Motor neuron (in vitro differentiated cells): ENCODE data around the gene TTF2. TPM values are rescaled to one million over a fixed set of nuclear protein-coding genes. Genes with fewer than 3 reads are reported as not detected.
A peak's percentile ranks its signal among the peaks of the same experiment; 100 is the strongest.
"Not testable (repeated sequence)": the region's sequence is repeated elsewhere in the genome, so short reads cannot be mapped to it uniquely, and the experiment has no call there.

Source experiments
- ATAC-seq, 8 experiments: fragments of 200-7000 bp; cut with Tn5 transposase; replicated peaks in 6 of 8; 2 replicates each; pipeline ENCODE4 v1.8.0; 2021; ENCODE audit warnings: mild to moderate bottlenecking in 8 of 8, moderate library complexity in 8 of 8
- H3K27ac ChIP-seq, 2 donors: fragments of 250-450 bp; sonication (Bioruptor Pico); 2 replicates each; pipeline ENCODE4 v1.9.0; 2021; ENCODE audit warnings: antibody characterized with exemption in 2 of 2, mild to moderate bottlenecking in 2 of 2, moderate library complexity in 1 of 2
- H3K4me1 ChIP-seq, 2 donors: fragments of 250-450 bp; sonication (Bioruptor Pico); replicated peaks in 1 of 2; 2 replicates each; pipeline ENCODE4 v1.6.1; 2021; ENCODE audit warnings: antibody characterized with exemption in 2 of 2, mild to moderate bottlenecking in 2 of 2, moderate library complexity in 1 of 2
- H3K4me3 ChIP-seq, 5 donors: fragments of 250-450 bp; sonication (Bioruptor Pico); 2 replicates each; pipeline ENCODE4 v1.9.0; 2021; ENCODE audit warnings: antibody characterized with exemption in 5 of 5, mild to moderate bottlenecking in 5 of 5, moderate library complexity in 4 of 5
- WGBS, 10 experiments: fragments of 450-650 bp; shearing (Covaris generic); methylation state at CpG; one replicate each; pipeline ENCODE4 v1.0.0; 2022; 5-methylcytosine and 5-hydroxymethylcytosine counted together
- in situ Hi-C, 9 experiments: fragments of 400-800 bp; cut with MboI; loops; one replicate each; pipeline ENCODE4 v1.15.0; 2021; ENCODE audit warnings: low sequenced_read_pairs in 9 of 9, low pct_unique_long_range_greater_than_20kb in 2 of 9; ENCODE audit not compliant: unreplicated experiment in 9 of 9
- total RNA-seq, 8 experiments: library from RNA; unstranded; fragments of 300-600 nt; gene quantifications; 2 replicates each; pipeline versions ENCODE4 v1.2.3 to v1.2.4, GENCODE V29; 2022

TTF2 gene
- total RNA-seq, 8 experiments from 2014 or later: 5.4 to 48.7 (median 10.6) TPM

DNA sequence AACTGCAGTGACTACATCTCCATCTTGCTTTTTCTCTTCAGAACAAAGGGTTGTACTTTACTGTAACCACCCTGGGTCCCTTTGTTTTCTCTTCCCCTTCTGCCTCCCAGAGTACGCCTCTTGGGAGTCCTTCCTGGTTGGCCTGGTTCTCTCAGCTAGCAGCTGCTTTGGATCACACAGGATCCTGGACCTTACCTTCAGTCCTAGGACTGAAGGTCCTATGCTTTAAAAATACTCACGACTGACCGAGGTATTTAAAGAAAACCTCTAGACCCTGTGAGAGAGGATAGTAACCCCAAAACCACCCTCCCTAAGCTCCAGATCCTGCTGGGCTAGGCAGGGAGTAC, 56.6 kb downstream of the TTF2 start:
- peaks cover 26 to 33% of the 10 kb centered on the region in 2 donors for H3K4me1 ChIP-seq
- in situ Hi-C loops: no loop called here
- no peak for ATAC-seq
- no peak overlapping the region for H3K27ac ChIP-seq
- 80 to 100% (median 92%) methylated on average over 1 to 3 of the region's 3 CpGs; no CpG with 5 or more reads in 4 of the 10 experiments for WGBS, 10 experiments
- H3K4me3 ChIP-seq: no peak overlapping the region

DNA sequence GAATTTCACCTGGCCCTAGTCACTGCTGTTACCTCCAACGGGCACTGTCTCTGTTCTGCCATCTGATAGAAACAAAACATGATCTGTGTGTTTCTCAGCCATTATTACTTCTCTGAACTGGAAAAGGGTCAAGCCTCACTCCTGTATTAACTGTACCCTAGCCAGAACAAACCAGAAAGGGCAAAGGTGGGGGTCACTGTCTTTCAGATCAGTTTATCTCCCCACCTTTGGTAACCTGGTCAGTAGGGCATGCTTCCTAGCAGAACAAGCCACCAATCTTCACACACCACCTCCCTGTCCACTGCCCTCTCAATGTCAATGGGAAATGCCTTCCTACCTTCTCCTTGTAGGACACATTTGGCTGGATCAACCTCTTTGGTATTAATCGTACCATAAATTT, 57.6 kb downstream of the TTF2 start:
- peaks cover 21 to 29% of the 10 kb centered on the region in 2 donors for H3K4me1 ChIP-seq
- 70 to 100% (median 100%) methylated on average over 1 to 2 of the region's 2 CpGs; no CpG with 5 or more reads in 2 of the 10 experiments for WGBS, 10 experiments
- in situ Hi-C loops: no loop called here
- H3K4me3 ChIP-seq: no peak overlapping the region
- ATAC-seq: no peak
- H3K27ac ChIP-seq: no peak overlapping the region

DNA sequence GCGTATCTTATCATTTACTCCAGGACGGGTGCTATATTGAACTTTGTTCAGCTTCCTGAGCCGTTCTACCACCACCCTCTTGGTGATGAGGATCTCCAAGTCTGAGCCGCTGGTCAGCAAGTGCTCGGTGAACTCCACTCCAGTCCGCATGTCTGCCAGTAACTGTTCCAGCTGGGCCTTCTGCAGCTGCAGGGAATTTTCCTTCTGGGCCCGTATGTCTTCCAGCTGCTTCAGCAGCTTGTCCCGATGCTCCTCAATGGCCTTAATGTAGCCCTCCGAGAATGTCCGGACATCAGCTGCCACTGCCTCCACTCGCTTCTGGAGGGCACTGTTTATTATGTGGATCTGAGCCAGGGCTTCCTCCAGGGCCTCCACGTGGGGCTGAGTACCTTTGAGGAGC, 58.0 kb downstream of the TTF2 start:
- Histone ChIP-seq H3K4me3 (no peak overlapping the region), H3K4me1 (peaks cover 17 to 25% of the 10 kb centered on the region in 2 donors), H3K27ac (no peak overlapping the region)
- 53 to 100% (median 95%) methylated on average over 2 to 12 of the region's 12 CpGs; no CpG with 5 or more reads in 3 of the 10 experiments for WGBS, 10 experiments
- in situ Hi-C loops: no loop called here
- ATAC-seq: no peak

DNA sequence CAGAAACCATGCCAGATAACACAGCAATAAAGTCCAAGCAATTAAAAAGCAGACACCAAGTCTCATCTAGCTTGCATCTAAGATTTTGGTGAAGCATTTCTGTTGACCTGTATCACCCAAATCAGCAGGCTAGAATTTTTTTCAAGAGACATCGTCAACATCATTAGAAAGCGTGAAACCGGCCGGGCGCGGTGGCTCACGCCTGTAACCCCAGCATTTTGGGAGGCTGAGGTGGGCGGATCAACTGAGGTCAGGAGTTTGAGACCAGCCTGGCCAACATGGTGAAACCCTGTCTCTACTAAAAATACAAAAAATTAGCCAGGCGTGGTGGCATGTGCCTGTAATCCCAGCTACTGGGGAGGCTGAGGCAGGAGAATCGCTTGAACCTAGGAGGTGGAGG, 59.0 kb downstream of the TTF2 start:
- peaks cover 10 to 19% of the 10 kb centered on the region in 2 donors for H3K4me1 ChIP-seq
- H3K4me3 ChIP-seq, in situ Hi-C loops, ATAC-seq, H3K27ac ChIP-seq: not testable (repeated sequence)
- WGBS, 10 experiments: 90 to 100% (median 97%) methylated on average over 1 to 9 of the region's 10 CpGs; no CpG with 5 or more reads in 5 of the 10 experiments

DNA sequence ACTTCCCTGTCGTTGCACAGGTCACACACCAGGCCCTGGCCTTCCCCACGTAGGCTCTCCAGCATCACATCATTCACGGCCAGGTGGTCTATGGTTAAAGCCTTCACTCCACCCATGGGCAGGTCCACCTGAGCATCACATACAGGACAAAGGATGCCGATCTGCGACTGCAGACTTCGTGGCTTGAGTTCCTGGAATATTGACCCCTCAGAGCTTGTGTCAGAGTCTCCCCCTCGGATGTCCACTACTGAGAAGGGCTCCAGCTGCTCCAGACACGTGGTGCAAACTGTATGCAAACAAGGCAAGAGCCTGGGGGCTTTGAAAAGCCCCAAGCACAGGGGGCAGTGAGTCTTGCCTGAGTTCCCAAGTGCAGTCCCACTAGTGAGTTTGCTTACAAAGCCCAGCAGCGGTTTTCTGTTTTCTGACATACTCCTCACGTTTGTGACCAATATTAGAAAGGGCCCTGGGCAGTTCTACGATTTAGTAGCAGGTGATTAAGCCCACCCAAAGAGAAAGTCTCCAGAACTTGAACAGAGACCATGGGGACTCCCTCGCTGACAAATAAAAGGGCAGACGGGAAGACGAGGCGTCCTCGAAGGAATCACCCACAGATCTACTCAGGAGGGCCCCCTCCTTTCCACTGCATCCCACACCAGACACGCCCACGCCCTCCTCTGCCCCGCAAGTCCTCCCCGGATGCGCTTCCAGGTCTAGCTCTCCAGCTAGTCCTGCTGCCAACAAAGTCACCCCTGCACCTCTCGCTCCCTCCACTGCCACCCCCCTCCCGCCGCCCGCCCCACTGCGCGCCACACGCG, 60.9 kb downstream of the TTF2 start:
- Histone ChIP-seq H3K27ac (peak overlapping the region; percentile 89 to 90), H3K4me3 (peak overlapping the region; percentile 44 to 61 (median 53)), H3K4me1 (peaks cover 10 to 12% of the 10 kb centered on the region in 2 donors)
- in situ Hi-C loops: no loop called here
- peak in 4 of 8 experiments; percentile 13 to 58 (median 38) for ATAC-seq
- WGBS, 10 experiments: 2 to 60% (median 20%) methylated on average over 3 to 13 of the region's 29 CpGs; no CpG with 5 or more reads in 3 of the 10 experiments

DNA sequence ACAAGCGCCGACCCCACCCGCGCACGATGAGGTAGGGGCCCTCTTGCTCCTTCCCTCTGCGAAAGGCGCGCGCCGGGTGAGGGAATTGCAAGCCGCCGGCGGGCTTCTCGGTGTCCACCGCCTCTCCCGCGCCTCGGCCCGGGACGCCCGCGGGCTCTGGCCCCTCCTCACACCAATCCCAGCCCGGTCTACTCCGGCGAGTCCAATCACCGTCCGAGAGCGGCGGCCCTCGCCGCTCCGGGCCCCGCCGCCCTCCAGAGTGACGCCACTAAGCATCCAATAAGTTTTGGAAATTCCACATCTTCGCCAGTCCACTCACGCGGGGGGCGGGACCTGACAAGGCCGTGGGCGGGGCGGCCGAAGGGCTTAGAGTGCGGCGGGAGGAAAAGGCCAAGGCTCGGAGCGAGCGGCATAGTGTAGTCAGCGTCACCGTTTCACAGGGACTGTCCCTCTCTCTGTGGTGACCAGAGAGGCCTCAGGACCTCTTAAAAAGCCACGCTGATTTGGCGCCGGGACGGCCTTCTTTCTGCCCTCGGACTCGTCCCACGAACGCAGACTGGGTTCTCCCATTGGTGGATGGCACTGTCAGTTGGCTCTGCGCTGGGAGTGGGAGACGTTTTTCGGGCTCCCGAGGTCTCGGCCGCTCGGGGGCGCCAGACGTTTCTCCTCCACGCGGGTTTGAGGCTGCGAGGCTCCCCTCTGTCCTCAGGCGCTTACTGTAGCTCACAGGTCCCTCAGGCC, 61.6 kb downstream of the TTF2 start, which contains the start of gene TRIM45:
Gene TRIM45, minus strand, starts transcription at position 161 of the 741 bp plus-strand sequence. CDS start 548 bp downstream, outside the sequence.
- Histone ChIP-seq H3K27ac (peak within 1 kb of the TSS; percentile 89 to 90), H3K4me3 (peak within 1 kb of the TSS; percentile 44 to 61 (median 53)), H3K4me1 (peaks cover 10 to 12% of the 10 kb centered on the region in 2 donors)
- in situ Hi-C loops: no loop called here
- ATAC-seq: peak; percentile 93 to 97 (median 96)
- WGBS, 10 experiments: 0 to 6% (median 1%) methylated on average over 4 to 28 of the region's 71 CpGs; no CpG with 5 or more reads in 6 of the 10 experiments

DNA sequence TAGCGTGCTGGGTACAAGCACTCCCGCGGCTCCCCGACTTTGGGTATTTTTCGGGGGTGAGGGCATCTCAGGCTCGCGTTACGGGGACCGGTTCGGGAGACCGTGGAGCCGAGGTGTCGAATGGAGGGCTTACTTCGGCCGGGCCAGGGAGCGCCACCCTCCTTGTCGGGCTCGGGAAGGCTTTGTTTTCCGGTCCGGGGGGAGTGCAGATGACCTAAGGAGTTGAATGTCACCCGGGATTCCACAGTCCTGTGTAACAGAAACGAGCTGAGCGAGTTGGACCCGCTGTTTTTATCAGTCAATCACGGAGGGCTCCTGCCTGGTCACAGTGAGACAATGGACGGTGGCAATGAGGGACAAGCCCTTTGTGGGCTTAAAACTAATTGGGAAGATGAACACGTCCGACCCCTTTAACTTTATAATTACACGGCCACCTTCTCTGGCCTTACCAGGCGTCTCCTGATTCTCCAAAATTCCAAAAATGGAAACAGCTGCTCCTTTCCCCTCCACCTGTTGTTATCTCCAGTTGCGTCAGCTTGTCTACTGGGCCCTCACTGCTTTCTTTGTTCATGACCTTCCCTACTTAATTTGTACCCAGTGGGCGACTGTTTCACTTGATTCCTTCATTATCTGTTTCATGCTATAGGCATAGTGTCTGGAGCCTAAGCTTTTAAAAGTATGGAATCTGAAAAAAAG, 62.4 kb downstream of the TTF2 start:
- ATAC-seq: no peak
- H3K27ac ChIP-seq: peak overlapping the region; percentile 89 to 90
- H3K4me1 ChIP-seq: peaks cover 10 to 12% of the 10 kb centered on the region in 2 donors
- in situ Hi-C loops: no loop called here
- peak overlapping the region; percentile 44 to 61 (median 53) for H3K4me3 ChIP-seq
- WGBS, 10 experiments: 36 to 100% (median 83%) methylated on average over 1 to 27 of the region's 32 CpGs

DNA sequence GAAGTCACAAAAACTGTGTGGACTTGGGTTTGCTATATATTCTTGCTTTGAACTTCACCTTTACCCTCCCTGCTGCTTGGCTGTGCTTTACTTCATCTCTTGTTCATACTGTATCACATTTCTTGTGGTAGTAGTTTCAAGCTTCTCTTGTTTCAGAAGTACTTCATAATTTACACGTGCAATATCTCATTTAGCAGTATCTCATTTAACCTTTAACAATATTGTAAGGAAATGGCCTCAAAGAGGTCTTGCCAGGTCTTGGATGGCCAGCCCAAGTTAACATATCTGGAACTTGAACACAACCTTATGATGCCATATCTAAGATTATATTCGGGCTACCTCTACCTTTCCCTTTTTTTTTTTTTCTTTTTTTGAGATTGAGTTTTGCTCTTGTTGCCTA, 63.1 kb downstream of the TTF2 start:
- no peak overlapping the region for H3K27ac ChIP-seq
- peaks cover 11 to 12% of the 10 kb centered on the region in 2 donors for H3K4me1 ChIP-seq
- in situ Hi-C loops: no loop called here
- ATAC-seq: no peak
- no peak overlapping the region for H3K4me3 ChIP-seq
- WGBS, 10 experiments: 80 to 100% (median 100%) methylated on average over 1 to 2 of the region's 2 CpGs

DNA sequence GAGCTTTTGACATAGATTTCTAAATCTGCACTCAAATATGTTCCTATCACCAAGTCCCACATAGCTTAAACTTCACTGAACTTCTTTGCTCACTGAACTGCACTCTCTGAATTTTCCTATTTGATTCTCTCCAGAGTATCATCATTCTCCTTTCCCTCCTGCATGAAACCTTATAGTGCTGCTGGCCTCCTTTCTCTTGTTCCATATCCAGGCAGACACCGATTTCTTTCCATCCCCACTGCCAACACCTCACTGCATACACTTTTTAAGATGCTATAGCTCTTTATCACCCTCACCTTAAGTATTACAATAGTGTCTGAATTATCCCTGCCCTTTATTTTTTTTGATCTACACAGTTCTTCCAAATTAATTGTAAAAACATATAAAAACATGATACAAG, 64.5 kb downstream of the TTF2 start:
- no peak for ATAC-seq
- in situ Hi-C loops: loop anchor here in 1 of 9 experiments (25.0 kb wide), 1 partner anchor 163 kb away; no protein-coding TSS in a partner anchor
- no peak overlapping the region for H3K27ac ChIP-seq
- 8 to 100% (median 75%) methylated on average over 1 of the region's 1 CpG; no CpG with 5 or more reads in 1 of the 10 experiments for WGBS, 10 experiments
- H3K4me1 ChIP-seq: peaks cover 14 to 18% of the 10 kb centered on the region in 2 donors
- H3K4me3 ChIP-seq: no peak overlapping the region

DNA sequence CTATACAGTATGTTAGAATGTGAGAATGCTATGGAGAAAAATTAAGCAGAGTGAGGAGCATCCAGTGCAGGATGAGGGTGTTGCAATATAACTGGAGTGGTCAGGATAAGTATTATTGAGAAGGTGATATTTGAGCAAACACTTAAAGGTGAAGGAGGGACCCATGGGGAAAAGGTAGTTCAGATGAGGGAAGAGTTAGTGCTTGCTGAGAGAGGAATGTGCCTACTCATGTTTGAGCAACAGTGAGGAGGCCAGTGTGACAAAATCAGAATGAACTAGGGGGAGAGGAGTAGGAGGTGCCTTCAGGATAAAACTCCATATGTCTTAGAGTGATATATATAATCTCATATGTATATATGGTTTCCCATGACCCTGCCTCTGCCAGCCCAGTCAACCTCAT, 67.7 kb downstream of the TTF2 start:
- H3K4me3 ChIP-seq: no peak overlapping the region
- in situ Hi-C loops: loop anchor here in 1 of 9 experiments (25.0 kb wide), 1 partner anchor 160 kb away; no protein-coding TSS in a partner anchor
- no peak for ATAC-seq

DNA sequence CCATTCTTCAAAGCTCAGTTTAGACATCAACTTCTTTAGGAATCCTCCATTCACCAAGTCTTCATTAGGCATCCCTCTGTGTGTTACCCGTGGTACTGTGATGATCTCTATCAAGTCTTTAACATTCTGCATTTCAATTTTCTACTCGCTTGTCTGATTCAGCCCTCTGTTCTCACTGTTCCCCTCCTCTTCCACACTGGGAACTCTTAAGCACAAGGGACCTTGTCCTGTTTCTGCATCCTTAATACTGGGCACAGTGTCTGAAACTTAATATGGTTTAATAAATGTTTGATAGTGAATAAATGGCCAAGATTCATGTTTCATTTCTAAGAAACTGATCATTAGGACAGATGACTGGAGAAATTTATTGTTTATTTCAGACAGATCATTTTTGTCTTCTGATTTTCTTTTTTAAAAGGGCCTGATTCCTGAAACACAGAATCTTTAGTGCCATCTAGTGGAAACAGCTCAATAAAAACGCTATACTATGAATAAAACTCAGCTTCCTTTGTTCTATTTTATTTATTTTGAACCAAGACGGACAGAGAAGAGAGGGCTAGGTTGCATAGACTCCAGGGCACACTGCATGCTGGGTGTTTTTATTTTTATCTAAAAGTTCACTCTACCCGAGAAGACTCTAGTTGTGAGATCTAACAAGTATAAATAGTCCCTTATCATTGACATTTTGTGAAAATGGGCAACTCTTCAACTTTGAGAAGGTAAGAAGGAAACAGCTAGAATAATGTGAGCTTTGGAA, 68.4 kb downstream of the TTF2 start:
- ATAC-seq: peak; percentile 53 to 74 (median 61)
- Histone ChIP-seq H3K4me3 (no peak overlapping the region), H3K27ac (no peak overlapping the region), H3K4me1 (peaks cover 2 to 8% of the 10 kb centered on the region in 2 donors)
- in situ Hi-C loops: loop anchor here in 1 of 9 experiments (25.0 kb wide), 1 partner anchor 159 kb away; no protein-coding TSS in a partner anchor
- 0 to 88% (median 25%) methylated on average over 1 to 5 of the region's 5 CpGs for WGBS, 10 experiments

More for the DNA sequence above, 67.7 kb downstream of the TTF2 start:
- H3K27ac ChIP-seq: no peak overlapping the region
- peaks cover 2 to 8% of the 10 kb centered on the region in 2 donors for H3K4me1 ChIP-seq

DNA sequence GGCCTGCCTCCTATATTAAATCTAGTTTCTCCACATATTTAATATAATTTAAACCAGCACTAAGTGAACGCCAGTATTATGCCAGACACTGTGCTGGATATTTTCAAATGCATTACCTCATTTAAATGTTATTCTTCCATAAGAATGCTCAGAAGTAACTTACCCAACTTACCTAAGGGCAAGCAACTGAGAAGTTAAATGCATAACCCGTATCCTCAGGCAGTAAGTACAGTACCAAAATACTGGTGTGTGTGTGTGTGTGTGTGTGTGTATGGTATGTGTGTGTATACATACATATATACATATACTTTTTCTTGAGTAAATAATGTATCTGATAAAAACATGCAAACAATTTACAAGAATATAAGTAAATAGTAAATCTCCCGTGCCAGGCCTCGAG, 70.4 kb downstream of the TTF2 start:
- no peak overlapping the region for H3K27ac ChIP-seq
- ATAC-seq: no peak
- no peak overlapping the region for H3K4me3 ChIP-seq
- 49 to 100% (median 90%) methylated on average over 2 to 4 of the region's 4 CpGs for WGBS, 10 experiments
- peaks cover 2 to 8% of the 10 kb centered on the region in 2 donors for H3K4me1 ChIP-seq
- in situ Hi-C loops: loop anchor here in 1 of 9 experiments (25.0 kb wide), 1 partner anchor 157 kb away; no protein-coding TSS in a partner anchor
